PC-9 (cell line): ENCODE measurements around the gene SPEM2. TPM values are rescaled to one million over a fixed set of nuclear protein-coding genes. Genes with fewer than 3 reads are reported as not detected.

Experiments
- BruUV-seq: library from RNA; stranded (reverse); fragments of 400-500 nt; replicated peaks from 2 replicates; lab custom pipeline; 2021; lab: Mats Ljungman, UMichigan
- CTCF ChIA-PET: fragments of 300-600 bp; sonication (Branson Sonifier 250); formaldehyde crosslinking; loops from one replicate; lab custom pipeline; 2022; ENCODE audit warnings: antibody characterized with exemption; lab: Charles Lee
- POLR2A ChIA-PET: fragments of 300-600 bp; sonication (Branson Sonifier 250); formaldehyde crosslinking; loops from one replicate; lab custom pipeline; 2022; ENCODE audit warnings: antibody characterized with exemption; ENCODE audit not compliant: unreplicated experiment; lab: Charles Lee
- DNase-seq, 2 experiments: peaks; one replicate each; pipeline versions ENCODE4 v3.0.0 to v3.0.0-alpha.2; 2015 to 2022; ENCODE audit warnings: mixed read lengths in 1 of 2
- H2AFZ ChIP-seq: fragments of 200-600 bp; sonication (generic); 2 replicates; pipeline ENCODE4 v1.8.1; 2017; ENCODE audit warnings: antibody characterized with exemption
- H3F3A ChIP-seq: fragments of 200-600 bp; sonication (generic); 2 replicates; pipeline ENCODE4 v1.8.1; 2017; ENCODE audit warnings: antibody characterized with exemption, mild to moderate bottlenecking, low read depth; ENCODE audit not compliant: insufficient read depth
- H3K27ac ChIP-seq: fragments of 200-600 bp; sonication (generic); 2 replicates; pipeline ENCODE4 v1.6.1; 2016; ENCODE audit warnings: mixed run types
- H3K27me3 ChIP-seq: fragments of 200-600 bp; sonication (generic); 2 replicates; pipeline ENCODE4 v1.6.1; 2016; ENCODE audit warnings: low read depth, mixed run types; ENCODE audit not compliant: insufficient read depth
- H3K36me3 ChIP-seq: fragments of 200-600 bp; sonication (generic); 2 replicates; pipeline ENCODE4 v1.6.1; 2016; ENCODE audit warnings: low read depth, mixed run types
- H3K4me1 ChIP-seq: fragments of 200-600 bp; sonication (generic); replicated peaks from 2 replicates; pipeline ENCODE4 v1.6.1; 2016; ENCODE audit warnings: mixed run types; ENCODE audit not compliant: insufficient read depth
- H3K4me2 ChIP-seq: fragments of 200-600 bp; sonication (generic); 2 replicates; pipeline ENCODE4 v1.6.1; 2017; ENCODE audit warnings: mixed run types
- H3K4me3 ChIP-seq: fragments of 200-600 bp; sonication (generic); 2 replicates; pipeline ENCODE4 v1.6.1; 2016; ENCODE audit warnings: mixed run types
- H3K79me2 ChIP-seq: fragments of 200-600 bp; sonication (generic); 2 replicates; pipeline ENCODE4 v1.6.1; 2017; ENCODE audit warnings: low read depth, mixed run types
- H3K9me2 ChIP-seq: fragments of 200-600 bp; sonication (generic); 2 replicates; pipeline ENCODE4 v1.8.1; 2017; ENCODE audit warnings: mild to moderate bottlenecking; ENCODE audit not compliant: insufficient read depth
- H3K9me3 ChIP-seq: fragments of 200-600 bp; sonication (generic); 2 replicates; pipeline ENCODE4 v1.8.1; 2016; ENCODE audit warnings: low read depth; ENCODE audit not compliant: insufficient read depth
- H4K20me1 ChIP-seq: fragments of 200-600 bp; sonication (generic); 2 replicates; pipeline ENCODE4 v1.8.1; 2017; ENCODE audit not compliant: insufficient read depth
- EZH2 ChIP-seq: fragments of 200-600 bp; sonication (generic); IDR thresholded peaks from 2 replicates; pipeline ENCODE4 v1.8.0; 2017; ENCODE audit warnings: antibody characterized with exemption, low read depth
- intact Hi-C: fragments of 100-400 bp; cut with micrococcal nuclease; formaldehyde crosslinking; loops from one replicate; pipeline ENCODE4 v1.10.0; 2022; ENCODE audit not compliant: unreplicated experiment
- total RNA-seq: library from RNA; stranded (reverse); gene quantifications from 2 replicates; pipeline ENCODE4 v1.2.3, GENCODE V29; 2021
- TF ChIP-seq, protein P1 (sequence below): fragments of 200-600 bp; sonication (generic); conservative IDR thresholded peaks from 2 replicates; pipeline ENCODE4 v1.6.1; 2017; ENCODE audit warnings: mixed run types, antibody characterized with exemption, mild to moderate bottlenecking, moderate library complexity

SPEM2 gene
- total RNA-seq, 1 experiment from 2014 or later, result 0.50 TPM

GRCh38 chr17:7476951-7477350 is 51.5 kb downstream of the SPEM2 start:
- H3K27me3 ChIP-seq, result no peaks in the 10 kb centered on the region
- H3K36me3 ChIP-seq, result no peaks in the 10 kb centered on the region
- peak overlapping the region; percentile 21 for H3K4me2 ChIP-seq
- H3K4me1 ChIP-seq, result peaks cover 37% of the 10 kb centered on the region
- BruUV-seq, result no TSS peak
- no peak overlapping the region for H3K4me3 ChIP-seq
- H3K79me2 ChIP-seq, result peaks cover 58% of the 10 kb centered on the region
- peaks cover 14% of the 10 kb centered on the region; the same call in 1 of the 2 replicates for H3F3A ChIP-seq
- no peak for TF ChIP-seq EZH2
- TF ChIP-seq, protein P1, sequence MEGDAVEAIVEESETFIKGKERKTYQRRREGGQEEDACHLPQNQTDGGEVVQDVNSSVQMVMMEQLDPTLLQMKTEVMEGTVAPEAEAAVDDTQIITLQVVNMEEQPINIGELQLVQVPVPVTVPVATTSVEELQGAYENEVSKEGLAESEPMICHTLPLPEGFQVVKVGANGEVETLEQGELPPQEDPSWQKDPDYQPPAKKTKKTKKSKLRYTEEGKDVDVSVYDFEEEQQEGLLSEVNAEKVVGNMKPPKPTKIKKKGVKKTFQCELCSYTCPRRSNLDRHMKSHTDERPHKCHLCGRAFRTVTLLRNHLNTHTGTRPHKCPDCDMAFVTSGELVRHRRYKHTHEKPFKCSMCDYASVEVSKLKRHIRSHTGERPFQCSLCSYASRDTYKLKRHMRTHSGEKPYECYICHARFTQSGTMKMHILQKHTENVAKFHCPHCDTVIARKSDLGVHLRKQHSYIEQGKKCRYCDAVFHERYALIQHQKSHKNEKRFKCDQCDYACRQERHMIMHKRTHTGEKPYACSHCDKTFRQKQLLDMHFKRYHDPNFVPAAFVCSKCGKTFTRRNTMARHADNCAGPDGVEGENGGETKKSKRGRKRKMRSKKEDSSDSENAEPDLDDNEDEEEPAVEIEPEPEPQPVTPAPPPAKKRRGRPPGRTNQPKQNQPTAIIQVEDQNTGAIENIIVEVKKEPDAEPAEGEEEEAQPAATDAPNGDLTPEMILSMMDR, result no peak
- H4K20me1 ChIP-seq, result no peaks in the 10 kb centered on the region
- H3K9me2 ChIP-seq, result no peaks in the 10 kb centered on the region
- no peak for DNase-seq
- no peak overlapping the region for H2AFZ ChIP-seq
- CTCF ChIA-PET, result no interaction called here
- no peaks in the 10 kb centered on the region for H3K9me3 ChIP-seq
- intact Hi-C loops, result loop anchor here (2.0 kb wide), 1 partner anchor 32 kb away; the partner anchor contains the start of gene CHRNB1
- no peak overlapping the region for H3K27ac ChIP-seq
- POLR2A ChIA-PET, result no interaction called here

Other genes starting within 250 kb of the SPEM2 start
- 3.5 and 5.9 TPM in 2 replicates for gene ASGR1, start 246.2 kb upstream of the SPEM2 start, total RNA-seq
- gene DLG4, start 205.8 kb upstream of the SPEM2 start, total RNA-seq, result 27.1 and 32.8 TPM in 2 replicates
- gene ACADVL, start 205.7 kb upstream of the SPEM2 start, total RNA-seq, result 531 and 604 TPM in 2 replicates
- gene DVL2, start 191.1 kb upstream of the SPEM2 start, total RNA-seq, result 77.9 and 86.8 TPM in 2 replicates
- gene PHF23, start 186.2 kb upstream of the SPEM2 start, total RNA-seq, result 64.5 and 65.8 TPM in 2 replicates
- gene GABARAP, start 183.2 kb upstream of the SPEM2 start, total RNA-seq, result 424 and 457 TPM in 2 replicates
- 173 and 203 TPM in 2 replicates for gene CTDNEP1, start 173.9 kb upstream of the SPEM2 start, total RNA-seq
- 31.8 and 45.1 TPM in 2 replicates for gene ELP5, start 173.4 kb upstream of the SPEM2 start, total RNA-seq
- 390 and 442 TPM in 2 replicates for gene CLDN7, start 163.1 kb upstream of the SPEM2 start, total RNA-seq
- 1.5 and 1.6 TPM in 2 replicates for gene SLC2A4, start 143.9 kb upstream of the SPEM2 start, total RNA-seq
- gene YBX2, start 131.0 kb upstream of the SPEM2 start, total RNA-seq, result 0.65 and 0.68 TPM in 2 replicates
- gene EIF5A, start 118.0 kb upstream of the SPEM2 start, total RNA-seq, result 806 and 1,298 TPM in 2 replicates
- gene GPS2, start 110.3 kb upstream of the SPEM2 start, total RNA-seq, result 43.5 and 61.3 TPM in 2 replicates
- 46.5 and 57.9 TPM in 2 replicates for gene NEURL4, start 96.3 kb upstream of the SPEM2 start, total RNA-seq
- 10.9 and 28.5 TPM in 2 replicates for gene ACAP1, start 89.1 kb upstream of the SPEM2 start, total RNA-seq
- 16.4 and 18.3 TPM in 2 replicates for gene KCTD11, start 73.5 kb upstream of the SPEM2 start, total RNA-seq
- gene TMEM95, start 70.5 kb upstream of the SPEM2 start, total RNA-seq, result 0.45 and 0.50 TPM in 2 replicates
- 15.8 and 18.8 TPM in 2 replicates for gene TNK1, start 44.5 kb upstream of the SPEM2 start, total RNA-seq
- gene PLSCR3, start 31.1 kb upstream of the SPEM2 start, total RNA-seq, result 53.0 and 64.5 TPM in 2 replicates
- 55.4 and 91.7 TPM in 2 replicates for gene TMEM256, start 21.5 kb upstream of the SPEM2 start, total RNA-seq
- gene NLGN2, start 17.8 kb upstream of the SPEM2 start, total RNA-seq, result 86.3 and 98.8 TPM in 2 replicates
- gene SPEM1, start 5.3 kb upstream of the SPEM2 start, total RNA-seq, result 0.83 and 1.1 TPM in 2 replicates
- not detected in 2 replicates for gene SPEM3, start 3.2 kb downstream of the SPEM2 start, total RNA-seq
- 17.0 and 20.7 TPM in 2 replicates for gene TMEM102, start 9.8 kb downstream of the SPEM2 start, total RNA-seq
- 15.2 and 23.2 TPM in 2 replicates for gene FGF11, start 13.9 kb downstream of the SPEM2 start, total RNA-seq
- 31.9 and 53.4 TPM in 2 replicates for gene CHRNB1, start 19.4 kb downstream of the SPEM2 start, total RNA-seq
- gene ZBTB4, start 54.0 kb downstream of the SPEM2 start, total RNA-seq, result 50.6 and 54.0 TPM in 2 replicates
- not detected in 2 replicates for gene SLC35G6, start 55.8 kb downstream of the SPEM2 start, total RNA-seq
- gene POLR2A, start 58.8 kb downstream of the SPEM2 start, total RNA-seq, result 149 and 166 TPM in 2 replicates
- 14.3 and 21.5 TPM in 2 replicates for gene TNFSF12, start 123.4 kb downstream of the SPEM2 start, total RNA-seq
- gene TNFSF13, start 133.1 kb downstream of the SPEM2 start, total RNA-seq, result 46.4 and 65.4 TPM in 2 replicates
- 68.4 and 72.4 TPM in 2 replicates for gene SENP3, start 136.3 kb downstream of the SPEM2 start, total RNA-seq
- gene CD68, start 154.0 kb downstream of the SPEM2 start, total RNA-seq, result 27.0 and 37.0 TPM in 2 replicates
- 33.4 and 44.2 TPM in 2 replicates for gene MPDU1, start 158.2 kb downstream of the SPEM2 start, total RNA-seq
- 80.9 and 124 TPM in 2 replicates for gene SOX15, start 164.5 kb downstream of the SPEM2 start, total RNA-seq
- gene FXR2, start 189.3 kb downstream of the SPEM2 start, total RNA-seq, result 61.5 and 63.7 TPM in 2 replicates
- gene SAT2, start 202.2 kb downstream of the SPEM2 start, total RNA-seq, result 52.0 and 68.7 TPM in 2 replicates
- gene SHBG, start 204.5 kb downstream of the SPEM2 start, total RNA-seq, result 0.52 and 1.0 TPM in 2 replicates
- 0.63 and 0.73 TPM in 2 replicates for gene ATP1B2, start 225.3 kb downstream of the SPEM2 start, total RNA-seq